ENCODE results near the gene MPO.

The MPO gene

GRCh38 chr17:58268774-58269556 is 11.8 kb downstream of the MPO start:
- no peak for TF ChIP-seq CTCF (IDR thresholded peaks at IDR 0.05; ENCODE audit: low read depth, low read length)
- H3K27me3 ChIP-seq = peaks cover 20% of the 10 kb centered on the region
- no peak overlapping the region for H3K4me3 ChIP-seq (ENCODE audit: low read depth, low read length)
- DNase-seq = no peak
- no peaks in the 10 kb centered on the region for H3K36me3 ChIP-seq
- no peaks in the 10 kb centered on the region for H3K9me3 ChIP-seq
- no peaks in the 10 kb centered on the region for H3K4me1 ChIP-seq

- peaks cover 26% of the 10 kb centered on the region for H3K27me3 ChIP-seq
These were observed 12.4 kb downstream of the MPO start for GRCh38 chr17:58268326-58268725.

GRCh38 chr17:58267347-58268324 is 13.1 kb downstream of the MPO start:
- Histone ChIP-seq H3K36me3 (no peaks in the 10 kb centered on the region), H3K4me3 (ENCODE audit: low read depth, low read length) (no peak overlapping the region), H3K9me3 (no peaks in the 10 kb centered on the region), H3K4me1 (no peaks in the 10 kb centered on the region), H3K27me3 (peaks cover 33% of the 10 kb centered on the region)
- DNase-seq = no peak
- no peak for TF ChIP-seq CTCF (IDR thresholded peaks at IDR 0.05; ENCODE audit: low read depth, low read length)

More at GRCh38 chr17:58268326-58268725, 12.4 kb downstream of the MPO start:
- DNase-seq = no peak
- no peaks in the 10 kb centered on the region for H3K4me1 ChIP-seq
- no peak for TF ChIP-seq CTCF (IDR thresholded peaks at IDR 0.05; ENCODE audit: low read depth, low read length)
- no peak overlapping the region for H3K4me3 ChIP-seq (ENCODE audit: low read depth, low read length)
- H3K9me3 ChIP-seq = no peaks in the 10 kb centered on the region
- H3K36me3 ChIP-seq = no peaks in the 10 kb centered on the region

GRCh38 chr17:58265902-58266875 is 14.5 kb downstream of the MPO start:
- Histone ChIP-seq H3K27me3 (peaks cover 46% of the 10 kb centered on the region), H3K4me3 (ENCODE audit: low read depth, low read length) (no peak overlapping the region), H3K36me3 (no peaks in the 10 kb centered on the region), H3K4me1 (no peaks in the 10 kb centered on the region), H3K9me3 (no peaks in the 10 kb centered on the region)
- no peak for DNase-seq
- TF ChIP-seq CTCF (IDR thresholded peaks at IDR 0.05; ENCODE audit: low read depth, low read length) = no peak

GRCh38 chr17:58265271-58265670 is 15.5 kb downstream of the MPO start:
- Histone ChIP-seq H3K4me3 (ENCODE audit: low read depth, low read length) (no peak overlapping the region), H3K4me1 (no peaks in the 10 kb centered on the region), H3K9me3 (no peaks in the 10 kb centered on the region), H3K36me3 (no peaks in the 10 kb centered on the region), H3K27me3 (peaks cover 55% of the 10 kb centered on the region)
- TF ChIP-seq CTCF (IDR thresholded peaks at IDR 0.05; ENCODE audit: low read depth, low read length) = no peak
- DNase-seq = no peak

All from BE2C (cell line).